ENCODE measurements around the gene SCN4A. TPM values are rescaled to one million over a fixed set of nuclear protein-coding genes. Genes with fewer than 3 reads are reported as not detected.
"Not testable (repeated sequence)": the region's sequence is repeated elsewhere in the genome, so short reads cannot be mapped to it uniquely, and the experiment has no call there.

Gene SCN4A
- total RNA-seq, 2 donors from 2014 or later, result 3.9 to 4.4 TPM

DNA sequence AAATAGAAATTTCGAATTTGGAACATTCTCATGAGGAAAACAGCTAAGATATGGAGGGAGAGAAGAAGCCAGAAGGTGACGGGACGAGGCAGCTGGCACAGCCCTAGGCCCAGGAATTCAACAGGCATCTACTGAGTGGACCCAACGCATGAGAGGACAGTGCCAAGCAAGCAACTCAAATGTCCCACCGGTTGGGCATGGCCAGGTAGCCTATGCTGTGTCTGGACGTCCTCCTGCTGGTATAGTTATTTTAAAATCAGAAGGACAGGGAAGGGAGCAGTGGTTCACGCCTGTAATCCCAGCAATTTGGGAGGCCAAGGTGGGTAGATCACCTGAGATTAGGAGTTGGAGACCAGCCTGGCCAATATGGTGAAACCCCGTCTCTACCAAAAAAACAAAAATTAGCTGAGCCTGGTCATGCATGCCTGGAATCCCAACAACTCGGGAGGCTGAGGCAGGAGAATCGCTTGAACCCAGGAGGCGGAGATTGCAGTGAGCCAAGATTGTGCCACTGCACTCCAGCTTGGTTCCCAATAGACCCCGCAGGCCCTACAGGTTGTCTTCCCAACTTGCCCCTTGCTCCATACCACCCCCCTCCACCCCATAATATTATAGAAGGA lies 56.0 kb downstream of the SCN4A start:
- Histone ChIP-seq H3K27me3 (ENCODE audit: control insufficient read depth, insufficient read depth, low read length, poor library complexity, severe bottlenecking) (no peaks in the 10 kb centered on the region), H3K27ac (ENCODE audit: low read depth, low read length) (no peak overlapping the region), H3K9me3 (ENCODE audit: control insufficient read depth, low read length) (no peaks in the 10 kb centered on the region), H3K4me1 (ENCODE audit: control insufficient read depth, insufficient read depth, low read length) (no peaks in the 10 kb centered on the region), H3K4me3 (ENCODE audit: low read length) (no peak overlapping the region), H3K9ac (ENCODE audit: extremely low read depth, low read length, poor library complexity, severe bottlenecking) (no peak overlapping the region), H3K36me3 (ENCODE audit: control insufficient read depth, insufficient read depth, low read length) (no peaks in the 10 kb centered on the region)
- peaks cover 16% of the 10 kb centered on the region for H3K27me3 Mint-ChIP-seq (ENCODE audit: insufficient read depth)
- no peak overlapping the region for H3K27ac Mint-ChIP-seq
- H3K4me3 Mint-ChIP-seq, result no peak overlapping the region
- TF ChIP-seq, protein P1, sequence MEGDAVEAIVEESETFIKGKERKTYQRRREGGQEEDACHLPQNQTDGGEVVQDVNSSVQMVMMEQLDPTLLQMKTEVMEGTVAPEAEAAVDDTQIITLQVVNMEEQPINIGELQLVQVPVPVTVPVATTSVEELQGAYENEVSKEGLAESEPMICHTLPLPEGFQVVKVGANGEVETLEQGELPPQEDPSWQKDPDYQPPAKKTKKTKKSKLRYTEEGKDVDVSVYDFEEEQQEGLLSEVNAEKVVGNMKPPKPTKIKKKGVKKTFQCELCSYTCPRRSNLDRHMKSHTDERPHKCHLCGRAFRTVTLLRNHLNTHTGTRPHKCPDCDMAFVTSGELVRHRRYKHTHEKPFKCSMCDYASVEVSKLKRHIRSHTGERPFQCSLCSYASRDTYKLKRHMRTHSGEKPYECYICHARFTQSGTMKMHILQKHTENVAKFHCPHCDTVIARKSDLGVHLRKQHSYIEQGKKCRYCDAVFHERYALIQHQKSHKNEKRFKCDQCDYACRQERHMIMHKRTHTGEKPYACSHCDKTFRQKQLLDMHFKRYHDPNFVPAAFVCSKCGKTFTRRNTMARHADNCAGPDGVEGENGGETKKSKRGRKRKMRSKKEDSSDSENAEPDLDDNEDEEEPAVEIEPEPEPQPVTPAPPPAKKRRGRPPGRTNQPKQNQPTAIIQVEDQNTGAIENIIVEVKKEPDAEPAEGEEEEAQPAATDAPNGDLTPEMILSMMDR (conservative IDR thresholded peaks at IDR 0.05), result no peak
- H3K9me3 Mint-ChIP-seq, result no peaks in the 10 kb centered on the region
- 91 to 93% methylated on average over 12 of the region's 12 CpGs for WGBS, 2 experiments (ENCODE audit: insufficient coverage in 1 of 2, insufficient read length in 1 of 2)
- DNase-seq, result no peak
- H3K36me3 Mint-ChIP-seq (ENCODE audit: low read depth), result no peaks in the 10 kb centered on the region
- peaks cover 8% of the 10 kb centered on the region for H3K4me1 Mint-ChIP-seq

DNA sequence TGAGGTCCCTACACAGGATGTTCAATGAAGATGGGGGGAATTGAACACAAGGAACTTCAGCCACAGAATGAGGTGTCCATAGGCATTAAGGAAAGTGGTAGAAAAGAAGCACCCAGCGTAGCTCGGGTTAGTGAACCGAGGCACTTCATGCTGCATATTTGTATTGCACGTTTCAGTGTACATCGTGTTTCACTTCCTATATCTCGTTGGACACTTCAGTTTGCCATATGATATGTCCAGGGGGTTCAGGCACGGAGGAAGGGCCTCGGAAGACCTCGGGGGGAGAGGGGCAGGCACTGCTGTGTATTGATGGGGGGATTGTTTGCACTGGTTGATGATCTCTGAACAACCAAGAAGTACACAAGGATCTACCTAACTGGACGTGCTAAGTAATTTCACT lies 57.0 kb downstream of the SCN4A start:
- 92 to 93% methylated on average over 9 to 10 of the region's 10 CpGs for WGBS, 2 experiments (ENCODE audit: insufficient coverage in 1 of 2, insufficient read length in 1 of 2)
- not testable (repeated sequence) for DNase-seq

DNA sequence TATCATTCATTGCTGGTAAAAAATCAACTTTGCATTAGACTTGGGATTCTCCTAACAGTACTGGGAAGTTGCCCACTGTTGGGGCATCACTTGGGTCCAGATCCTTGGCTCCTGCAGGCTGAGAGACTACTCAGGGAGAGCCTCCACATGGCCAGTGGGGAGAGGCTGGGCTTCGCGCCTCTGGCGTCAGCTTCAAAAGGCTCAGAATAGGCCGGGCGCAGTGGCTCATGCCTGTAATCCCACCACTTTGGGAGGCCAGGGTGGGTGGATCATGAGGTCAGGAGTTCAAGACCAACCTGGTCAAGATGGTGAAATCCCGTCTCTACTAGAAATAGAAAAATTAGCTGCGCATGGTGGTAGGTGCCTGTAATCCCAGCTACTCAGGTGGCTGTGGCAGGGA lies 58.2 kb downstream of the SCN4A start:
- H3K27me3 ChIP-seq (ENCODE audit: control insufficient read depth, insufficient read depth, low read length, poor library complexity, severe bottlenecking), result no peaks in the 10 kb centered on the region
- H3K4me3 Mint-ChIP-seq, result no peak overlapping the region
- peaks cover 34% of the 10 kb centered on the region for H3K27me3 Mint-ChIP-seq (ENCODE audit: insufficient read depth)
- DNase-seq, result no peak
- no peaks in the 10 kb centered on the region for H3K9me3 Mint-ChIP-seq
- H3K9me3 ChIP-seq (ENCODE audit: control insufficient read depth, low read length), result no peaks in the 10 kb centered on the region
- 92% methylated on average over 7 of the region's 7 CpGs for whole genome bisulfite sequencing, 2 experiments (ENCODE audit: insufficient coverage in 1 of 2, insufficient read length in 1 of 2)
- H3K4me1 Mint-ChIP-seq, result peaks cover 10% of the 10 kb centered on the region
- H3K27ac ChIP-seq (ENCODE audit: low read depth, low read length), result no peak overlapping the region
- H3K36me3 ChIP-seq (ENCODE audit: control insufficient read depth, insufficient read depth, low read length), result no peaks in the 10 kb centered on the region
- H3K4me1 ChIP-seq (ENCODE audit: control insufficient read depth, insufficient read depth, low read length), result no peaks in the 10 kb centered on the region
- TF ChIP-seq, protein P1 (conservative IDR thresholded peaks at IDR 0.05), result no peak
- no peaks in the 10 kb centered on the region for H3K36me3 Mint-ChIP-seq (ENCODE audit: low read depth)
- no peak overlapping the region for H3K9ac ChIP-seq (ENCODE audit: extremely low read depth, low read length, poor library complexity, severe bottlenecking)
- H3K4me3 ChIP-seq (ENCODE audit: low read length), result no peak overlapping the region
- H3K27ac Mint-ChIP-seq, result no peak overlapping the region

More for the DNA sequence above, 57.0 kb downstream of the SCN4A start:
- not testable (repeated sequence) for H3K27ac Mint-ChIP-seq; H3K27me3 ChIP-seq (ENCODE audit: control insufficient read depth, insufficient read depth, low read length, poor library complexity, severe bottlenecking); H3K27ac ChIP-seq (ENCODE audit: low read depth, low read length); H3K9me3 ChIP-seq (ENCODE audit: control insufficient read depth, low read length); H3K4me3 ChIP-seq (ENCODE audit: low read length); H3K36me3 ChIP-seq (ENCODE audit: control insufficient read depth, insufficient read depth, low read length); H3K9ac ChIP-seq (ENCODE audit: extremely low read depth, low read length, poor library complexity, severe bottlenecking); H3K4me1 Mint-ChIP-seq; H3K36me3 Mint-ChIP-seq (ENCODE audit: low read depth); H3K9me3 Mint-ChIP-seq; H3K4me3 Mint-ChIP-seq; H3K4me1 ChIP-seq (ENCODE audit: control insufficient read depth, insufficient read depth, low read length)
- H3K27me3 Mint-ChIP-seq (ENCODE audit: insufficient read depth), result peaks cover 21% of the 10 kb centered on the region

DNA sequence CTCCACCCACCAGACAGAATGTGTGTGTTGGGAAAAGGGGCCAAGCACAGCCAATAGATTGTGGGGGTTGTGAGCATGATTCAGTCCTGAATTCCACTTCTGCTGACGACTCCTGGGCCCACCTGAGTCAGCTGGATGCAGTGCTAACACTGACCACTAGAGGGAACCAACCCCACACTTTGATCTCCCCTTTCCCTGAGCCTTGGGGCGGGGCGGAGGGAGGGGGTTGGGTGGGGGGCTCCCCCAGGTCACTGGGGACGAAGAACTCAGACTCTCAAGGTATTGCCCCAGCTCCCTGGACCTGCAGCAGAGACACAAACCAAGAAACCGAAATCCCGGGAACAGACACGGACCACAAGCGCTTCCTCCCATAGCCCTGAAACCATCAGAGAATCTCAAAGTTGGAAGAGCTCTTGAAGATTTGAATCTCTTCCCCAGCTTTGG lies 61.0 kb downstream of the SCN4A start:
- Histone ChIP-seq H3K36me3 (ENCODE audit: control insufficient read depth, insufficient read depth, low read length) (no peaks in the 10 kb centered on the region), H3K9ac (ENCODE audit: extremely low read depth, low read length, poor library complexity, severe bottlenecking) (no peak overlapping the region), H3K27me3 (ENCODE audit: control insufficient read depth, insufficient read depth, low read length, poor library complexity, severe bottlenecking) (no peaks in the 10 kb centered on the region), H3K4me1 (ENCODE audit: control insufficient read depth, insufficient read depth, low read length) (no peaks in the 10 kb centered on the region), H3K27ac (ENCODE audit: low read depth, low read length) (no peak overlapping the region), H3K9me3 (ENCODE audit: control insufficient read depth, low read length) (no peaks in the 10 kb centered on the region), H3K4me3 (ENCODE audit: low read length) (no peak overlapping the region)
- no peak overlapping the region for H3K27ac Mint-ChIP-seq
- WGBS, 2 experiments (ENCODE audit: insufficient coverage in 1 of 2, insufficient read length in 1 of 2), result 57 to 78% methylated on average over 5 to 7 of the region's 8 CpGs
- no peak overlapping the region for H3K4me3 Mint-ChIP-seq
- H3K9me3 Mint-ChIP-seq, result no peaks in the 10 kb centered on the region
- H3K36me3 Mint-ChIP-seq (ENCODE audit: low read depth), result no peaks in the 10 kb centered on the region
- H3K27me3 Mint-ChIP-seq (ENCODE audit: insufficient read depth), result peaks cover 41% of the 10 kb centered on the region
- peak; percentile 93 for DNase-seq
- H3K4me1 Mint-ChIP-seq, result peaks cover 9% of the 10 kb centered on the region
- TF ChIP-seq, protein P1 (conservative IDR thresholded peaks at IDR 0.05), result peak; percentile 86

Data from endodermal cell (in vitro differentiated cells).